GM12878 (cell line): ENCODE measurements around the gene YBX2. TPM values are rescaled to one million over a fixed set of nuclear protein-coding genes. Genes with fewer than 3 reads are reported as not detected.

Experiments used
- ATAC-seq: fragments of 200-7000 bp; cut with Tn5 transposase; 3 replicates; pipeline ENCODE4 v1.9.1; 2020; ENCODE audit warnings: mild to moderate bottlenecking, moderate library complexity
- BruUV-seq: library from RNA; stranded (reverse); fragments of 400-500 nt; replicated peaks from 2 replicates; lab custom pipeline; 2021; lab: Mats Ljungman, UMichigan
- CTCF ChIA-PET: fragments of 300-600 bp; sonication (Branson Sonifier 250); formaldehyde crosslinking; extraction: SDS; loops from one replicate; lab custom pipeline; 2021; ENCODE audit warnings: inconsistent platforms; lab: Yijun Ruan, JAX
- POLR2A ChIA-PET: fragments of 350-600 bp; formaldehyde crosslinking; extraction: SDS; loops from one replicate; lab custom pipeline; 2021; ENCODE audit warnings: inconsistent platforms; lab: Charles Lee
- RAD21 ChIA-PET: fragments of 300-600 bp; sonication (Branson Sonifier 250); formaldehyde crosslinking; loops from one replicate; lab custom pipeline; 2023; ENCODE audit warnings: antibody characterized with exemption; ENCODE audit not compliant: unreplicated experiment; lab: Charles Lee
- SMC1A ChIA-PET: fragments of 300-600 bp; sonication (Branson Sonifier 250); formaldehyde crosslinking; loops from one replicate; lab custom pipeline; 2023; ENCODE audit not compliant: unreplicated experiment, uncharacterized antibody; lab: Charles Lee
- DNase-seq: peaks from one replicate; pipeline ENCODE4 v3.0.0-alpha.2; 2011; ENCODE audit warnings: low read depth, low spot score
- FAIRE-seq: peaks from 3 replicates; lab custom pipeline; 2011; peaks lifted over from hg19 to GRCh38; lab: Jason Lieb, UNC
- H2AFZ ChIP-seq: 2 replicates; pipeline ENCODE4 v1.6.0; 2011; ENCODE audit warnings: low read depth, low read length, control low read depth; ENCODE audit not compliant: control insufficient read depth
- H3K27ac ChIP-seq: 2 replicates; pipeline ENCODE4 v1.5.1; 2011; ENCODE audit warnings: control low read depth; ENCODE audit not compliant: control insufficient read depth, insufficient read depth
- H3K27me3 ChIP-seq, 2 experiments: replicated peaks in 1 of 2; 2 replicates each; pipeline versions ENCODE4 v1.6.0 to v1.6.1; 2011; ENCODE audit warnings: low read length in 1 of 2; ENCODE audit not compliant: control insufficient read depth in 2 of 2, insufficient read depth in 2 of 2
- H3K36me3 ChIP-seq, 2 experiments: 2 replicates each; pipeline ENCODE4 v1.5.1; 2011; ENCODE audit warnings: low read length in 1 of 2; ENCODE audit not compliant: control insufficient read depth in 2 of 2, insufficient read depth in 2 of 2
- H3K4me1 ChIP-seq: 2 replicates; pipeline ENCODE4 v1.6.1; 2011; ENCODE audit warnings: mild to moderate bottlenecking, low read length, moderate library complexity, mixed read lengths; ENCODE audit not compliant: control insufficient read depth, insufficient read depth
- H3K4me2 ChIP-seq: 2 replicates; pipeline ENCODE4 v1.6.0; 2011; ENCODE audit warnings: control low read depth; ENCODE audit not compliant: control insufficient read depth, insufficient read depth
- H3K4me3 ChIP-seq: fragments of 200-600 bp; sonication (generic); 2 replicates; pipeline ENCODE4 v1.5.1; 2016
- H3K79me2 ChIP-seq: 2 replicates; pipeline ENCODE4 v1.6.0; 2011; ENCODE audit warnings: low read length; ENCODE audit not compliant: control insufficient read depth, insufficient read depth
- H3K9ac ChIP-seq: 2 replicates; pipeline ENCODE4 v1.8.0; 2011; ENCODE audit warnings: low read length, control low read depth, mixed read lengths; ENCODE audit not compliant: control insufficient read depth, insufficient read depth
- H3K9me3 ChIP-seq: replicated peaks from 3 replicates; pipeline ENCODE4 v1.5.1; 2011; ENCODE audit warnings: mild to moderate bottlenecking, low read length; ENCODE audit not compliant: control insufficient read depth, insufficient read depth
- H4K20me1 ChIP-seq: 2 replicates; pipeline ENCODE4 v1.6.0; 2011; ENCODE audit not compliant: control insufficient read depth, insufficient read depth
- CBFB ChIP-seq: IDR thresholded peaks from 2 replicates; pipeline ENCODE4 v1.6.1; 2016; ENCODE audit warnings: antibody characterized with exemption, low read depth
- CEBPB ChIP-seq, 2 experiments: fragments of 150-350 bp in 1 of 2; IDR thresholded peaks; 2 replicates each; pipeline ENCODE4 v1.6.1; 2012 to 2014; ENCODE audit warnings: low read depth in 2 of 2, low read length in 2 of 2, borderline replicate concordance in 1 of 2, inconsistent platforms in 1 of 2
- CHD1 ChIP-seq: IDR thresholded peaks from 2 replicates; pipeline ENCODE4 v1.6.1; 2012; ENCODE audit warnings: low read depth, low read length, improper control_type of control experiment
- CREM ChIP-seq: IDR thresholded peaks from 2 replicates; pipeline ENCODE4 v1.6.1; 2014; ENCODE audit warnings: antibody characterized with exemption, low read depth
- E2F4 ChIP-seq: IDR thresholded peaks from 2 replicates; pipeline ENCODE4 v1.6.1; 2012; ENCODE audit warnings: low read depth, low read length, improper control_type of control experiment
- ELK1 ChIP-seq: IDR thresholded peaks from 2 replicates; pipeline ENCODE4 v1.6.1; 2012; ENCODE audit warnings: low read depth, low read length, improper control_type of control experiment
- HDAC2 ChIP-seq: fragments of 200-600 bp; sonication (generic); IDR thresholded peaks from 2 replicates; pipeline ENCODE4 v1.6.1; 2017
- IKZF1 ChIP-seq: fragments of 450-650 bp; conservative IDR thresholded peaks from 2 replicates; pipeline ENCODE4 v1.6.1; 2017; ENCODE audit warnings: antibody characterized with exemption, mild to moderate bottlenecking
- IKZF2 ChIP-seq, 2 experiments: fragments of 450-650 bp; IDR thresholded peaks; 2 replicates each; pipeline ENCODE4 v1.6.1; 2017; ENCODE audit warnings: mild to moderate bottlenecking in 2 of 2, moderate library complexity in 2 of 2
- IRF4 ChIP-seq: IDR thresholded peaks from 2 replicates; pipeline ENCODE4 v1.6.1; 2011; ENCODE audit warnings: low read depth, low read length
- KDM1A ChIP-seq: fragments of 200-600 bp; sonication (generic); IDR thresholded peaks from 2 replicates; pipeline ENCODE4 v1.6.1; 2016; ENCODE audit warnings: borderline replicate concordance
- NR2C2 ChIP-seq: IDR thresholded peaks from 2 replicates; pipeline ENCODE4 v1.6.1; 2011; ENCODE audit warnings: borderline replicate concordance, low read depth; ENCODE audit not compliant: control insufficient read depth, insufficient read length
- PBX3 ChIP-seq: IDR thresholded peaks from 2 replicates; pipeline ENCODE4 v1.6.1; 2011; ENCODE audit warnings: mild to moderate bottlenecking, low read depth, low read length, moderate library complexity; ENCODE audit not compliant: insufficient replicate concordance
- PKNOX1 ChIP-seq: fragments of 450-650 bp; IDR thresholded peaks from 2 replicates; pipeline ENCODE4 v1.6.1; 2016; ENCODE audit warnings: mild to moderate bottlenecking
- POLR2AphosphoS2 ChIP-seq: IDR thresholded peaks from 2 replicates; pipeline ENCODE4 v1.6.1; 2011; ENCODE audit warnings: low read depth, mild to moderate bottlenecking, low read length, improper control_type of control experiment, moderate library complexity
- RCOR1 ChIP-seq: conservative IDR thresholded peaks from 2 replicates; pipeline ENCODE4 v1.6.1; 2012; ENCODE audit warnings: low read depth, low read length, improper control_type of control experiment
- SMARCA5 ChIP-seq: fragments of 450-650 bp; IDR thresholded peaks from 2 replicates; pipeline ENCODE4 v1.6.1; 2017; ENCODE audit warnings: mild to moderate bottlenecking
- WGBS: methylation state at CpG from one replicate; pipeline ENCODE4 v1.1.6; 2016; ENCODE audit warnings: low lambda C conversion rate; ENCODE audit not compliant: insufficient replicate concordance, insufficient coverage; ENCODE audit errors: missing lambda C conversion rate; 5-methylcytosine and 5-hydroxymethylcytosine counted together
- in situ Hi-C: fragments of 300-500 bp; cut with MboI; formaldehyde crosslinking; loops from 9 replicates; pipeline ENCODE4 v1.14.3; 2018; ENCODE audit warnings: mixed read lengths
- intact Hi-C: fragments of 100-400 bp; cut with micrococcal nuclease; formaldehyde crosslinking; loops from one replicate; pipeline ENCODE4 v1.14.2; 2022; ENCODE audit not compliant: unreplicated experiment
- polyA plus RNA-seq, 11 experiments: library from polyadenylated mRNA; depleted of rRNA in 4 of 11; unstranded in 6 of 11; stranded (reverse) in 5 of 11; fragments of >200 nt; fragmentation: Nextera tagmentation in 4 of 11; fragmentation: Illumina TruSeq in 1 of 11; extraction: Ambion mirVana in 4 of 11; extraction: Trizol in 1 of 11; gene quantifications; 1 replicate in 1 of 11; 2 replicates in 10 of 11; pipeline versions ENCODE4 v1.2.1 to v1.2.3, GENCODE V29; 2011 to 2016; ENCODE audit warnings: inconsistent platforms in 2 of 11, missing spikeins in 2 of 11, low read depth in 1 of 11
- total RNA-seq, 4 experiments: library from RNA; depleted of rRNA in 3 of 4; stranded (reverse); fragments of >200 nt in 3 of 4; fragmentation: Illumina TruSeq in 1 of 4; extraction: Trizol in 1 of 4; gene quantifications; 2 replicates each; pipeline versions ENCODE4 v1.2.1 to v1.2.3, GENCODE V29; 2013 to 2021

The YBX2 gene
- total and polyA plus RNA-seq, 10 of the 15 experiments (the other 5 are each of a cell fraction or from before 2014, with no cell fraction given), result not detected

- ChIA-PET POLR2A (interaction anchor here (0.6 kb wide), 1 partner anchor 940 kb away, joined by 4 read pairs; no protein-coding TSS in a partner anchor), RAD21 (interaction anchor here (1.2 kb wide), 1 partner anchor 16 kb away, joined by 3 read pairs; no protein-coding TSS in a partner anchor)
- TF ChIP-seq POLR2AphosphoS2, result no peak
- no peak for TF ChIP-seq KDM1A
- no peak for TF ChIP-seq CBFB
- TF ChIP-seq NR2C2, result no peak
- TF ChIP-seq HDAC2, result no peak
- no peak for TF ChIP-seq IKZF2 (IDR thresholded peaks at IDR 0.05)
- no peak for TF ChIP-seq CREM
- no peak for TF ChIP-seq CEBPB (IDR thresholded peaks at IDR 0.05; ENCODE audit: borderline replicate concordance in 1 of 2, low read depth in 2 of 2, low read length in 2 of 2)
- no peak for TF ChIP-seq E2F4
- no peak for TF ChIP-seq IRF4
- TF ChIP-seq PBX3, result no peak
- no peak for TF ChIP-seq CHD1
- TF ChIP-seq PKNOX1, result no peak
- TF ChIP-seq RCOR1, result no peak
- no peak for TF ChIP-seq ELK1
- no peak for TF ChIP-seq SMARCA5
- TF ChIP-seq IKZF1, result no peak
Measured at GRCh38 chr17:7279448-7279847, 15.0 kb downstream of the YBX2 start.

More at GRCh38 chr17:7279448-7279847, 15.0 kb downstream of the YBX2 start:
- ChIA-PET CTCF (interaction anchor here (0.7 to 10.3 kb wide), 5 partner anchors 12 to 377 kb away, joined by 4 to 102 read pairs (median 5); no protein-coding TSS in a partner anchor), SMC1A (interaction anchor here (0.7 to 3.3 kb wide), 3 partner anchors 17 to 82 kb away, joined by 3 to 17 read pairs (median 3); no protein-coding TSS in a partner anchor)
- Histone ChIP-seq H3K9me3 (no peaks in the 10 kb centered on the region), H4K20me1 (no peaks in the 10 kb centered on the region; the same call in 1 of the 2 replicates), H3K79me2 (no peaks in the 10 kb centered on the region), H3K27ac (no peak overlapping the region), H2AFZ (no peak overlapping the region), H3K4me2 (no peak overlapping the region), H3K4me1 (peaks cover 8% of the 10 kb centered on the region), H3K9ac (no peak overlapping the region), H3K27me3 (no peaks in the 10 kb centered on the region; a peak in 1 of 4 replicates), H3K4me3 (no peak overlapping the region), H3K36me3 (no peaks in the 10 kb centered on the region)
- in situ Hi-C loops, result no loop called here
- intact Hi-C loops, result no loop called here
- DNase-seq (no peak), ATAC-seq (no peak), FAIRE-seq (no peak)
- BruUV-seq, result no TSS peak
- 32% methylated on average over 8 of the region's 8 CpGs for WGBS
